Transverse colon (tissue), 4 donors: ENCODE measurements around the gene SPTBN1.

Source experiments
- CTCF ChIP-seq, 5 experiments: fragments of 200-600 bp in 3 of 5; fragments of 450-650 bp in 2 of 5; sonication (generic) in 3 of 5; IDR thresholded peaks; 1 replicate in 2 of 5; 2 replicates in 3 of 5; pipeline ENCODE4 v1.5.1; 2016 to 2017; ENCODE audit warnings: antibody characterized with exemption in 5 of 5, inconsistent platforms in 3 of 5, mild to moderate bottlenecking in 2 of 5, moderate library complexity in 1 of 5
- EP300 ChIP-seq: sonication (generic); formaldehyde crosslinking; IDR thresholded peaks from one replicate; pipeline ENCODE4 v1.6.1; 2017; ENCODE audit warnings: antibody characterized with exemption, low read depth
- POLR2AphosphoS5 ChIP-seq, 3 donors: sonication (generic); formaldehyde crosslinking; IDR thresholded peaks; one replicate each; pipeline ENCODE4 v1.6.1; 2016; ENCODE audit warnings: antibody characterized with exemption in 3 of 3

GRCh38 chr2:54594048-54594447 is 137.9 kb downstream of the SPTBN1 start:
- no peak for TF ChIP-seq CTCF (IDR thresholded peaks at IDR 0.05)
- no peak for TF ChIP-seq POLR2AphosphoS5 (IDR thresholded peaks at IDR 0.05)
- TF ChIP-seq EP300 = no peak
